Measurements from ENCODE around the gene CYP2W1.
"Not testable (repeated sequence)": the region's sequence is repeated elsewhere in the genome, so short reads cannot be mapped to it uniquely, and the experiment has no call there.

Gene CYP2W1

DNA sequence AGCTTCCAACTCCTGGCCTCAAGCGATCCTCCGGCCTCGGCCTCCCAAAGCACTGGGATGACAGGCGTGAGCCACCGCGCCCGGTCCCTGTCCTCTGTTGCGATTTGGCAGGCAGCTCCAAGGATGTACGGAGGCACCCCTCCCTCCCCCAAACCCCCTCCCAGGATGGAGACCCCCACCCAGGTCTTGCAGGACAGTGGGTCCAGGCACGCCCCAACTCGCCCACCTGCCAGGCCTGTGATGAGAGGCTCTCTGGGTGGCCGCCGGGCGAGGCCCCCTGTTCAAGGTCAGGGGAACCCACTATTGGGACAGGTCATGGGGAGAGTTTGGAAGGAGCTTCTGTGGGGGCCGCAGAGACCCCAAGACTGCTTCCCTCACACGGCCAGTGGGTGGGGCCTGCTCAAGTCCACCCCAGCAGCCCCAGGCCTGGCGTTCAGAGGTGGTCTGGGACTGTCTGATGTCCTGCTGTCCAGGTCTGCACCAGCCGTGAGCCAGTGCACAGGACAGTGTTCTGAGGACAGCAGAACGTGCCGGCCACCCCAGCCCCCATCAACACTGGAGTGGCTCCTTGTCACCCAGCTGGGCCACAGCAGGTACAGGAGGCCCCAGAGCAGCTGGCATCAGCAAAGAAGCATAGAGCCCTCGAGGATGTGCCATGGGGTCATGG lies 31.0 kb upstream of the CYP2W1 start:
- no peak for DNase-seq (ENCODE audit: extremely low read depth in 1 of 2, low read depth in 1 of 2)

DNA sequence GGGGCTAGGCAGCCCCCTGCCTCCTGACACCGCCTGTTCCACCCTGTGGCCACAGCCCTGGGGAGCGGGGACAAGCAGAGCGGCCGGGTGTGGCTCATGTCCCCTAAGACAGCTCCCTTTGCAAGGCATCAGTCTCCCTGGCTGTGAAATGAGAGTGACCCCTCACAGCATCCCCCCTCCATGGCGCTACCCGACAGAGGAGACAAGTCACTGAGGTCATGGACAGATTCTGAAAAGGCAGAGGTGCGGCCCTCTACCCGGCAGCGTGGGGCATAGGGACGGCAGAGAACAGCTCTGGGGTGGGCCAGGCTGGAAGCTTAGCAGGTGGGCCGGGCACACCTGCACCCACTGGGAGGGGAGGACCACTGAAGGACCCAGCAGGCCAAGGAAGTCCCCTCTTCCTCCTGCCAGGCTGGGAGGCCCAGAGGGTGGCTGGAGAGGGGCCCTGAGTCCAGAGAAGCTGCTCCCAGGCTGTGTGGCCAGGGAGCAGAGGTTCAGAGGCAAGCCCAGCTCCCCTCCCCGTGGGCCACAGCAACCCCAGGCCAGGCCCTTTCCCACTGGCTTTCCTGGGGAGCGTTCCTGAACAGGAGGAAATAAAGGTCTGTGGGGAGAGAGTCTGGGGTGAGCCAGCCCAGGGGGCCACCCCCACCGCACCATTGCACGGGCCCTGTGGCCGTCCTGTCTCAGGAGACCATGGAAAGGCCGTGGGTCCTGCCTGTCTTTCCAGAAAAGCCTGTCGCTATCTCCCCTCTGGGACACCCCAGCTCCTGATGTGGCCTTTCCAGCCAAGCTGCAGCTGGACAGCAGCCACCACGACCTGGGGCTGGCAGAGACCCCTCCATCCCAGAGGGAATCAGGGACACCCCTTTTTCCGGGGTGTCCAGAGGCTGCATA lies 30.2 kb upstream of the CYP2W1 start:
- no peak for DNase-seq (ENCODE audit: extremely low read depth in 1 of 2, low read depth in 1 of 2)

DNA sequence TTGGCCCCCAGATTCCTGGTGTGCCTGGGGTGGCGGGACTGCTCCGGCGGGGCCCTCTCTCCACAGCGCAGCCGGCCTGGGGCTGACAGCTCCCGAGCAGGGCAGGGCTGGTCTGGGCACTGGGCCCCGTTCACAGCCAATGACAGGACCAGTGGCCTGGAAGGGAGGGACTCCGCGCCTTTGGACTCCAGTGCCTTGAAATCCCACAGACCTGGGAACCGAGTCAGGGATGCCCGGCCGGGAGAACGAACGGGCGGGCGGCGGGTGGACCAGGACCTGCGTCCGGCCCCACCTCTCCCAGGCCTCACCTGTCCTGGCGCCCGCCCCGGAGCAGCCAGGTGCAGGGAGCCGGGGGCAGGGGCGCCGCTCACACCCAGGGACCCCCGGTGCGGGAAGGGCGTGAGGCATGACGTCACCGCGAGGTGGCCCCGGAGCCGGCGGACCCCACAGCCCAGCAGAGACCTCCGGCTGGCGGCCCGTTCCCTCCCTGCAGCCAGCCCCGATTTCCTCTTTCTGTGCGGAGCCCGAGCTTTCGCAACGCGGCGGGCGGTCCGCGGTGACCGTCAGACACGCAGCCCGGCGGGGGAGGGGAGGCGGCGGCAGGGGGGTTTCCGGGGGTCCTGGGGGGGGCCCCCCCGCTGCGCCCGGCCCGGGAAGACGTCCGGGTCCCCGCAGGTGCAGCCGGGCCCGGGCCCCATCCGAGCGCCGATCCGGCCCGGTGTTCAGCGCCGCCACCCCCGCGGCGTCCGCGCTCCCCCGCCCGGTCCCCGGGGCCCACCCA lies 29.2 kb upstream of the CYP2W1 start:
- DNase-seq (ENCODE audit: extremely low read depth in 1 of 2, low read depth in 1 of 2) = no peak

DNA sequence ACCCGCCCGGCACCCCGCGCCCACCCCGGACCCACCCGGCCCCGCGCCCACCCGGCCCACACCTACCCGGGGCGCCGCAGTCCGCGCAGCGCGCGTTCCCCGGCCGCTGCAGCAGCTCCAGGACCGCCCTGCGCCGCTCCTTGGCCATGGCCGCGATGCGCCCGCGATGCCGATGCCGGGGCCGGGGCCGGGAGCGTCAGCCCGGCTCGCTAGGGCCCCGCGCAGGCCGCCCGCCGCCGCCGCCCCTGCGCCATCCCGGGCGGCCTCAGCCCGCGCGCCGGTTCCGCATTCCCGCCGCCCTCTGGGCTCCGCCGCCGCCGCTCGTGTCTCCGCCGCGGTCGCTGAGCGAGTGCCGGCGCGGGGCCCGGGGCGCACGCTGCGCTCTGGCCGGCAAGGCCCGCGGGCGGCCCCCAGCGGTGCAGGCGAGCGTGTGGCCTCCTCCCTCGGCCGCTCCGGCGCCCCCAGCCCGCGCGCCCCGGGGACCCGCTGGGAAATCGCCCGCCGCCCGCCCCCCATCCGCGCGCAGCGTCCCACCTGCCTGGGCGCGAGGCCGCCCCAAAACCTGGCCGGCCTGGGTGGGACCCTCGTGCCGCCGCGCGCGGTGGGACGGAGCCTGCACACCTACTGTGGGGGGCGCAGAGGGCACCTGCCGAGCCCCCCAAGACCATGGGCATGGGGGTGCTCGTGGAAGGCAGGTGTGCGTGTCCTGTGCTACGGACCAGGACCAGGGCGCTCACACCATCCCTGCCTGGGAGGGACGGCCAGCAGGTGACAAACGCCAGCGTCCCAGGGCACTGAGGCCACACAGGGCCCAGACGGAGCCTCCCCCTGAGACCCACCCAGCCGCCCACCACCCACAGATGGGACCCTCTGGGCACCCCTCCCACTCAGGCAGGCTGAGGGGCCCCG lies 28.4 kb upstream of the CYP2W1 start, which contains the start of gene ADAP1:
TSS of gene ADAP1 (minus strand) at position 351 of the 909 bp plus-strand sequence. CDS start at position 148, 203 bp downstream.
- peak in 1 of 2 donors; percentile 36 for DNase-seq (ENCODE audit: extremely low read depth in 1 of 2, low read depth in 1 of 2)

DNA sequence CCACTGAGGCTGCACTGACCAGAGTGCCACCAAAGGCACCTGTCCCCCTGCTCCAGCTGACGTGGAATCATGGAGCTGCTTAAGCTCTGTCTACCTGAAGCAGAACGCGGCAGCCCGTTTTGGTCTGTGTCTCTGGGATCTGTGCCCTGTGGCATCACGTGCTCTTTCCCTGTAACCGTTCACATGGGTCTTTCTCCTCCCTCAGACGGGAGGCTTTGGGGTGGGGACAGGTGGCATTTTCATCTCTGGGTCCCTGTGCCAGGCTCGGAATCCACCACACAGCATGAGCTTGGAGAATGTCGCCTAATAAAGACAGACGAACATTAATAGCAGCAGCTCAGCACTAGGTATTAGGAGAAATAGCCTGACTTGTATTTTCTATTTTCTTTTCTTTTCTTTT lies 26.9 kb upstream of the CYP2W1 start:
- no peak for DNase-seq (ENCODE audit: extremely low read depth in 1 of 2, low read depth in 1 of 2)

DNA sequence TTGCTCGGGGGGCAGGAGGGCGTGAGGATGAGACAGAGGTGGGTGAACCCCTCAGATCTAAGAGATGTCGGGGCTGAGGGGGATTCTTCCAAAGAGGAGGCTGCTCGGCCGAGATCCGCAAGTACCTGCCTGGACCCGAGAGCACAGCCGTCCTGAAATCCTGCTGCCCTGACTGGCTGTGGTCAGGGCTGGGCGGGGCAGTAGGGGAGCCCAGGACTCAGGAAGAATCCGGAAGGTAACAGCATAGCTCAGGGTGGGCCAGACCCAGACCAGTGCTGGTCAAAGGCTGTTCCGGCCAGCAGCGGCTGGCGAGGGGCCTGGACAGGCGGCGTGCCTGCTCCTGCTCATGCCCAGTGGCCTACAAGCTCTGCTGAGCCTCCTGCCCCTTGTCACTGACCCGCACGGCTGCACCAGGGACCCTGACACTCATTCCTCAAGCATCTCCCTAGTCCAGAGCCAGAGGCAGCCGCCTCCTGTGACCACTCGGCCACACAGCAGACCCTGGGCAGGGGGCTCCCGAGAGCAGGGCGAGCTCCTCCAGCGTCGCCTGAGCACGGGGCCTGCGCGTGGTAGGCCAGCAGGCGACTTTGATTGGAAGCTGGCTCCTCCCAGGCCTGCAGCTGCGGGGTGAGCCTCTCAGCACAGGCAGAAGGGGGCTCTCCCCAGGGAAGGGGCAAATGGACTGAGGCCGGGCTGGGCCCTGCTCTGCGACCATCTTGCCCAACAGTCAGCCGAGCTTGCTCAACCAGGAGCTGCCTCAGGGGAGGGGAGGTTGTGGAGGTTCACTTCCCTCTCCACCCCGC lies 25.4 kb upstream of the CYP2W1 start:
- no peak for DNase-seq (ENCODE audit: extremely low read depth in 1 of 2, low read depth in 1 of 2)

DNA sequence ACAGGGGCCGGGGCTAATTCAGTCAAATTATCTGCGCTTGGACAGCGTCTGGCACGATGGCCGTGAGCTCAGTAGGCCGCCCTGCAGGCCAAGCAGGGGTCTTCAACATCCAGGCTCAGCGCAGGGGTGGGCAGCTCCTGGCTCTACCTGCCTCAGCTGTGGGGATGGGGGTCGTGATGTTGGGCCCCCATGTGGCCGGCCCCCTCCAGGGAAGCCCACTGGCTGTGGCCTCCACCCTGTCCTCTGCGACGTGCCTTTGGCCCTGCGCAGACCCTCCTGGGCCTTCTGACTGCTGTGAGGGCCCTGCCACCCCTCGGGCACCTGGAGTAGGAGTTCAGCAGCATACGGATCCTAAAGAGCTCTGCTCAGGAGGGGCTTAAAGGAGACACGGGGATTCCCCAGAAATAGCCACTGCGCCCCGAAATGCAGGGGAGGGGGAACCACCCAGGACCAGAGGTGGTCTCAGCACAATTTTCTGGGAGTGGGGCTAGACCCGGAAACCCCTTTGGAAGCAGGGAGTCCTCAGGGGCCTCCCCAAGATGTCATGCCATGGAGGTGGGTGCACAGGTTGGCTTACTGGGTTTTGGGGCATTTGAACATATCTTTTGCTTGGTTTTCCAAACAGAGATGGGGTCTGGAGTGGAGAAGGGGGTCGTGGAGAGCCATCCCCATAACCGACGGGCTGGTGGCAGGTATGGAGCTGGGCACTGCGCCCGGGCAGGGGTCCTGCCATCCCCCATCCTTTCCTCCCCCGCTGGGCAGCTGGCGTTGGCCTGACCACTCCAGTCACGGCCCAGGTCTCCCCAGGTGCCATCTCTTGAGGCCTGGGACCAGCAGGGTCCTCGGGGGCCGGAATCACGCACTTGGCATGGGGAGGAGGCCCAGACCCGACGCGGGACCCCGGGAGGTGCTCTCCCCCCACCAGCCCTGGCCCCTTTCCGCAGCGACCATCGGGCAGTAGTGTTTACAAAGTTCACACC lies 24.5 kb upstream of the CYP2W1 start:
- no peak for DNase-seq (ENCODE audit: extremely low read depth in 1 of 2, low read depth in 1 of 2)

DNA sequence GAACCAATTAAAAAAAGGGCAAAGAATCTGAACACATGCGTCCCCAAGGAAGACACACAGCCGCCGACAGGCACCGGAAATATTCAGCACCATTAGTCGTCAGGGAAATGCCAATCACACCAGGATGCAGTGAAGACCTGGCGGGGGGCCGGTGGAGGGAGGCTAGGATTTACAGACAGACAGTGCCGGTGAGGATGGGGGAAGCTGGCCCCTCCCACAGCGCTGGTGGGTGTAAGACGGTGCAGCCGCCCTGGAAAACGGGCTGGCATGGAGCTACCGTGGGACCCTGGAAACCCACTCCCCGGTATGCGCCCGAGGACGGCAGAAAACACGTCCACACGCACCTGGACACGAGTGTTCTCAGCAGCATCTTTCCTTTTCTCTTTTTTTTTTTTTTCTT lies 23.7 kb upstream of the CYP2W1 start:
- DNase-seq (ENCODE audit: extremely low read depth in 1 of 2, low read depth in 1 of 2) = no peak

DNA sequence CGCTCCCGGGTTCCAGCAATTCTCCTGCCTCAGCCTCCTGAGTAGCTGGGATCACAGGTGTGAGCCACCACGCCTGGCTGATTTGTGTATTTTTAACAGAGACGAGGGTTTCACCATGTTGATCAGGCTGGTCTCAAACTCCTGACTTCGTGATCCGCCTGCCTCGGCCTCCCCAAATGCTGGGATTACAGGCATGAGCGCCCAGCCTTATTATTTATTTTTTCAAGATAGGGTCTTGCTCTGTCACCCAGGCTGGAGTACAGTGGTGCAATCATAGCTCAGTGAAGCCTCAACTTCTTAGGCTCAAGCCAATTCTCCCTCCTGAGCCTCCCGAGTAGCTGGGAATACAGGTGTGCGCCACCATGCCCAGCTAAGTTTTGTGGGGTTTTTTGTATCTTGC lies 23.2 kb upstream of the CYP2W1 start:
- DNase-seq (ENCODE audit: extremely low read depth in 1 of 2, low read depth in 1 of 2) = not testable (repeated sequence)

DNA sequence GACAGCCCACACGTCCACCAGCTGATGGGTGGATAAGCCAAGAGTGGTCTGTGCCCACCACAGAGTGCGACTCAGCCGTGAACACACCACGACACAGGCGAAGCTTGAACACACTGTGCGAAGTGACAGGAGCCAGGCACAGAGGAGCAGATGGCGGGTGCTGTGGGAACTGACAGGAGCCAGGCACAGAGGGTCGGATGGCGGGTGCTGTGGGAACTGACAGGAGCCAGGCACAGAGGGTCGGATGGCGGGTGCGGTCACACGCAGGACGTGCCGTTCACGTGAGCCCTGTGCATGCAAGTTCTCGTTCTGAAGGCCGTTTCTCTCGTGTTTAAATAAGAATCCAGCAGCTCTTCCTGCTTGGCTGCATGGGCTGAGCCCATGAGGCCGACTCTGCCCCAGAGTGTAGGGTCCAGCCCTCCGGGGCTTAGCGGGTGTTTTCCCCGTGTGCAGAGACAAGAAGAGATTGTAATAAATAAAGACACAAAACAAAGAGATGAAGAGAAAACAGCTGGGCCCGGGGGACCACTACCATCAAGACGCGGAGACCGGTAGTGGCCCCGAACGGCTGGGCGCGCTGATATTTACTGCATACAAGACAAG lies 22.6 kb upstream of the CYP2W1 start:
- DNase-seq (ENCODE audit: extremely low read depth in 1 of 2, low read depth in 1 of 2) = no peak

DNA sequence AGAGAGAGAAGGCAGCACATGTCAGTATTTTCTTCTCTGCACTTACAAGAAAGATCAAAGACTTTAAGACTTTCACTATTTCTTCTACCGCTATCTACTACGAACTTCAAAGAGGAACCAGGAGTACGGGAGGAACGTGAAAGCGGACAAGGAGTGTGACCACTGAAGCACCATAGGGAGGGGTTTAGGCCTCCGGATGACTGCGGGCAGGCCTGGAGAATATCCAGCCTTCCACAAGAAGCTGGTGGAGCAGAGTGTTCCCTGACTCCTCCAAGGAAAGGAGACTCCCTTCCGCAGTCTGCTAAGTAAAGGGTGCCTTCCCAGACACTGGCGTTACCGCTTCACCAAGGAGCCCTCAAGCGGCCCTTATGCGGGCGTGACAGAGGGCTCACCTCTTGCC lies 22.0 kb upstream of the CYP2W1 start:
- not testable (repeated sequence) for DNase-seq (ENCODE audit: extremely low read depth in 1 of 2, low read depth in 1 of 2)

DNA sequence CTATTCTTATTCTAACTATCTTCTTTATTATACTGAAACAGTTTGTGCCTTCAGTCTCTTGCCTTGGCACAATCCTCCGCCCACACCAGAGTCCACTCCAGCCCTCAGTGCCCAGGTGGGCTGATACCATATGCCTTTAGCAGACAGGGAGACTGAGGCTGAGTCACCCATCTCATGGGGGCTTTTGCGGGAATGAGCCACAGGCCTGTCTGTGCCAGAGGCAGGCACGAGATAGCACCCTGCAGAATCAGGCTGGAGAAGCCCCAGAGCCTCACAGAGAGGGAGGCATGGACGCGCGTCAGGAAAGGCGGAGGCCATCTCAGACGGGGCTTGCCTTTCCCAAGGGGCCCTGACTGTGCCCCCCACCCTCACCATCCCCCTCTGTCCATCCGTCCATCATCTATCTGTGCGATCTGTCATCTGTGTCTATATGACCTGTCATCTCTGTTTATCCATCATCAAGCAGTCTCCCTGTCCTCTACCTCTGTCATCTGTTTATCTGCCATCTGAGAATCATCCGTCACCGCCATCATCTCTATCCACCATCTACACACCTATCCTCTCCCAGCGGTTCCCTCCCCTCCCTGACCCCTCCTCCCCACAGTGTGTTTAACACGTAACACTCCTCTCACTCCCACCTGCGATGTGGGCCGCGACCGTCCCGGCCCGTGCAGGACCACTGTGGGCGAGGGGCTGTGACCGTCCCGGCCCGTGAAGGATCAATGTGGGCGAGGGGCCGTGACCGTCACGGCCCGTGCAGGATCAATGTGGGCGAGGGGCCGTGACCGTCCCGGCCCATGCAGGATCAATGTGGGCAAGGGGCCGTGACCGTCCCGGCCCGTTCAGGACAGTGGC lies 21.2 kb upstream of the CYP2W1 start:
- DNase-seq (ENCODE audit: extremely low read depth in 1 of 2, low read depth in 1 of 2) = no peak

DNA sequence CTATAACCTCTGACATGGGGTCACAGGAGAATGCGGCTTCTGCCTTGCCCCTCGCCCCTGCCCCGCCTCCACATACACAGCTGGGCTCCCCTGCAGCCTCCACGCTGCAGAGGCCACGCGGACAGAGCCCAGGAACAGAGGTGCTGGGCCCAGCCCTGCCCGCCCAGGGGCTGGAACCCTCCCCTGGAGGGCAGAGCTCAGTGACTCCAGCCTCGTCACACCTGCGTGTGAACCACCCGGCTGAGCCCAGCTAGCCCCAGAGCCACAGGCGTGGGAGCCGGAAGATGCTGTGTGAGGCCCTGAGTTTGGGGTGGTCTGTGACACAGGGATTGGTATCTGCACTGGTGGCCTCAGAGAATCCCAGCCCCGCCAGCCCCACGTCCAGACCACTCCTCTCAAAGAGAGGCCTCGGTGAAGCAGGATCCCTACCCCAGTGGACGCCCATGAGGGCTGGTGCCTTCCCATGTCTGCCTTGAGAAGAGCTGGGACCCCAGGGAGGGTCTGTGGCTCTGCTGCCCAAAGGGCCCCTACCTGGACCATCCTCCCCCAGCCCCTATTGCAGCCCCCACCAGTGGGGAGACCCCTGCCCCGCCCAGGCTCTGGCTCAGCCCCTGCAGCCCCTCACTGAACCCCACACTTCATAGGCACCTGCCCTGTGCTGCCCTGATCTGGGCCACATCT lies 20.4 kb upstream of the CYP2W1 start:
- no peak for DNase-seq (ENCODE audit: extremely low read depth in 1 of 2, low read depth in 1 of 2)

DNA sequence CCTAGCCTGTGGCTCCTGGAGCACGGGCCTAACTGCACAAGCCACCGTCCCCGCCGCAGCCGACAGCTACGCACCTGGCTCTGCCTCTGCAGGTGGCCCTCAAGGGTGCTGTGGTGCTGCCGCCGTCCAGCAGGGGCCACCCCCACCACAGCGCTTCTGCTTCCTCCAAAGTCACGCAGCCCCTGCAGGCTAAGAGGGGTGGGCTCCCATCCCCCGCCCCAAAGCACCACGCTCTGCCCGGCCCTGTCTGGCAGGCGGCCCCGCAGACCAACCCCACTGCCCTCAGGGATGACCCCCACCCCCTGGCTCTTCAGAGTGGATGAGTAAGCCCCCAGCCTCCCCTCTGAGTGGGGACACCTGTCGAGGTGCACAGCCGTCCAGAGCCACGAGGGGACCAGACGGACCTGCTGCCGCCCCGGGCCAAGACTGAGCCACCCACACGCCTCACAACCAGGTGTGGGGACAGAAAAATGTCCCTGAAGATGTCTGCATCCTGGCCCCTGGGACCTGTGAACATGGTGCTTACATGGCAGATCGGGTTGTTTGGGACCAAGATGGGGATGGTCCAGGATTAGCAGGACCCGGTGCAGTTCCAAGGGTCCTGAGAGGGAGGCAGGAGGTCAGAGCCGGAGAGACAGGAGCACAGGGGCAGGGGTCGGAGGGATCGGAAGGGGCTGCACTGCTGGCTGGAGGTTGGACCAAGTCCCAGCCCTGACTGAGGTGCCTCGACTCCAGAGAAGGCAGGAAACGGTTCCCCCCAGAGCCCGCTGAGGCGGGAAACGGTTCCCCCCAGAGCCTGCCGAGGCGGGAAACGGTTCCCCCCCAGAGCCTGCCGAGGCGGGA lies 19.5 kb upstream of the CYP2W1 start:
- DNase-seq (ENCODE audit: extremely low read depth in 1 of 2, low read depth in 1 of 2) = no peak

DNA sequence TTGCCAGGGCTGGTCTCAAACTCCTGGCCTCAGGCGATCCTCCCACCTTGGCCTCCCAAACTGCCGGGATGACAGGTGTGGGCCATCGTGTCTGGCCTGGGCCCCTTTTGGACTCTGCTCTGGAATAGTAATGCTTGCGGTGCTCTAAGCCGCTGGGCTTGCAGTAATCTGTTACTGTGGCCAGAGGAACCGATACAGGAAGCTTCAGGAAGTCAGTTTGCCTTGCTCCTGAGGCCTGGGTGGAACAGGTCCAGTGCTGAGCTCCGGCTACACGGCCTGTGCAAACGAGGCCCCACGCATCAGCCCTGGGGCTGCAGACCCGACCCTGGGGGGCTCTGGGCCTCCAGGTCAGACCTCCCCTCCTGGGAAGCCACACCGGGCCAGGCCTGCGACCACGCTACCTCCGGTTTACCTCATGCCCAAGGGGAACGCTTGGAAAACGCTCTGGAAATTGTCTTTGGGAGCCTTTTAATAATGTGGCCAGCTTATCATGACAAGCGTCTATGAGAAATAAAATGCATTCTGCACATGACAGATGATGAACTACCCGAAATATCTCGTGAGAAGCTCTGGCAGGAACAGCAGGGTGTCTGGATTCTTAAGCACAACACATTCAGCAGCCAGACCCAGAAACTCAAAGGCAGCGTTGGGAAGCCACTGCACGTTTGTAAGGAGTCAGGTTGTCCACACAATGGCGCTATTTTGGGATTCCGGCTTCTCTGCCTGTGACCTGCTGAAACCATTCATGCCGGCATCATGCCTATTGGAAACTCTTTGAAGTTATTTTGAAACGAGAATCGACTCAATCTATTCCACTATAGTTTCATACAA lies 18.4 kb upstream of the CYP2W1 start:
- DNase-seq (ENCODE audit: extremely low read depth in 1 of 2, low read depth in 1 of 2) = no peak
